ENCODE results near the gene MRGPRD. TPM values are rescaled to one million over a fixed set of nuclear protein-coding genes. Genes with fewer than 3 reads are reported as not detected.

The MRGPRD gene
- total RNA-seq, 1 donor from 2014 or later = not detected

DNA sequence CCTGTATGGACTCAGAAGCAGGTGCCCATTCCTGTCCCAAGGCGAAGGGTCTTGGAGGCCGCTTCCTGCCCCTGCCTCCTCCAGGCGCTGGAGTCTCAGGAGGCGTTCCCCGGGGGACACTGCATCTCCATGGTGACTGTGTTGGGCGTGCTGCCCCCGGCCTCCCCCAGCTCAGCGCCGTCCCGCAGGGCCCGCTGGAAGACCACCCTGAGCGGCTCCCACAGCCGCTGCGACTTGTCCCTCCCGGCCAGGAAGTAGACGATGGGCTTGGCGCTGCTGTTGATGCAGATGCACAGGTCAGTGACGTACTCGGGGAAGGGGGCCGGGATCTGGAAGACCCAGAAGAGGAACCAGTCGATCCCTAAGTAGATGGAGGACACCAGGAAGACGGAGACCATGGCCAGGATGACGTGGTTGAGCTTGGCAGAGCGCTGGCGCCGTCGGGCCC, 24.4 kb upstream of the MRGPRD start:
- no peak for DNase-seq (ENCODE audit: low read depth)
- no peaks in the 10 kb centered on the region for H3K36me3 ChIP-seq (ENCODE audit: insufficient read depth, low read length)

DNA sequence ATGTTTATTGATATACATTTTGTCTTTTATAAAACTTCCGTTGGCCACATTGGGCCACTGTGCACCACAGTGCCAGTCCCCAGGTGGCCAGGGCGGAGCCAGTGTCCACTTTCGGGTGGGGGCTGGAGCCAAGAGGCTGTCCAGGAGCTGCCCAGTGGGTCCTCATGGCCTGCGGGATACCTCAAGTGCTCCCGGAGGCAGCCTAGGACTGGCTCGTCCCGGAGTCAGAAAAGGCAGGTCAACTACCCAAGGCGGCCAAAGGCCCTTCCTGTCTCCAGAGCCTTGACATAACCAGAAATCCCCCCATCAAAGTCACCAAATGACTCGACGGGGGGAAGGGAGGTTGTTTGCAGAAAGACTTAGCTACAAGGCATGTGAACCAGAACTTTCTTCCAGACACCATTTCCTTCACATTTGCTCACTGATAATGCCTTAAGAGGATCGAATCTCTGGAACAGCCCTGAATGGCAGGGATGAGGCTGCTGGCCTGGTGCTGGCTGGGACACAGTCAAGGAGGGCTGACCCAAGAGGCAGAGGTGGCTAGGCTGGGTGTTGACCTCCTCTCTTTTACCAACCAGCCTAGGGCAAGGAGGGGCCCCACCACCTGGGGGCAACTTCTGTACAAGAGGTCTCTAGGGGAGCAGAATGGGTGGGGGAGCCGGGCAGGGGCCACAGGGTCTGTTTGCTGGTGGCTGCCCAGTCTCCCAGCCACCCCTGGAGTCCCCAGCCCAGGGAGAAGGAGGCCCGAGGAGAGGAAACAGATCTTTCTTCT, 23.8 kb upstream of the MRGPRD start:
- no peaks in the 10 kb centered on the region for H3K27me3 ChIP-seq (ENCODE audit: insufficient read depth, low read length)
- FAIRE-seq (no peak), DNase-seq (ENCODE audit: low read depth) (no peak)
- H3K36me3 Mint-ChIP-seq (ENCODE audit: low read depth, unreplicated experiment) = no peaks in the 10 kb centered on the region
- peaks cover 2% of the 10 kb centered on the region for H3K9me3 Mint-ChIP-seq (ENCODE audit: unreplicated experiment)
- TF ChIP-seq, protein P1, sequence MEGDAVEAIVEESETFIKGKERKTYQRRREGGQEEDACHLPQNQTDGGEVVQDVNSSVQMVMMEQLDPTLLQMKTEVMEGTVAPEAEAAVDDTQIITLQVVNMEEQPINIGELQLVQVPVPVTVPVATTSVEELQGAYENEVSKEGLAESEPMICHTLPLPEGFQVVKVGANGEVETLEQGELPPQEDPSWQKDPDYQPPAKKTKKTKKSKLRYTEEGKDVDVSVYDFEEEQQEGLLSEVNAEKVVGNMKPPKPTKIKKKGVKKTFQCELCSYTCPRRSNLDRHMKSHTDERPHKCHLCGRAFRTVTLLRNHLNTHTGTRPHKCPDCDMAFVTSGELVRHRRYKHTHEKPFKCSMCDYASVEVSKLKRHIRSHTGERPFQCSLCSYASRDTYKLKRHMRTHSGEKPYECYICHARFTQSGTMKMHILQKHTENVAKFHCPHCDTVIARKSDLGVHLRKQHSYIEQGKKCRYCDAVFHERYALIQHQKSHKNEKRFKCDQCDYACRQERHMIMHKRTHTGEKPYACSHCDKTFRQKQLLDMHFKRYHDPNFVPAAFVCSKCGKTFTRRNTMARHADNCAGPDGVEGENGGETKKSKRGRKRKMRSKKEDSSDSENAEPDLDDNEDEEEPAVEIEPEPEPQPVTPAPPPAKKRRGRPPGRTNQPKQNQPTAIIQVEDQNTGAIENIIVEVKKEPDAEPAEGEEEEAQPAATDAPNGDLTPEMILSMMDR (IDR thresholded peaks at IDR 0.05; ENCODE audit: insufficient read depth, low read depth, low read length) = no peak
- no peak for TF ChIP-seq EZH2 (IDR thresholded peaks at IDR 0.05; ENCODE audit: insufficient read depth, low read length)
- H3K79me2 ChIP-seq (ENCODE audit: insufficient read depth, low read length) = no peaks in the 10 kb centered on the region
- H3K27me3 Mint-ChIP-seq (ENCODE audit: low read depth, unreplicated experiment) = peaks cover 10% of the 10 kb centered on the region
- H2AFZ ChIP-seq (ENCODE audit: low read depth, low read length) = no peak overlapping the region
- H3K9me3 ChIP-seq (ENCODE audit: insufficient read depth, low read depth, low read length) = no peaks in the 10 kb centered on the region
- no peak overlapping the region for H3K27ac ChIP-seq (ENCODE audit: low read depth, low read length)
- no peak overlapping the region for H3K4me2 ChIP-seq (ENCODE audit: low read length)
- no peaks in the 10 kb centered on the region for H4K20me1 ChIP-seq (ENCODE audit: insufficient read depth, low read length)
- H3K9ac ChIP-seq (ENCODE audit: low read length) = no peak overlapping the region
- no peaks in the 10 kb centered on the region for H3K36me3 ChIP-seq (ENCODE audit: insufficient read depth, low read length)
- H3K27ac Mint-ChIP-seq (ENCODE audit: unreplicated experiment) = no peak overlapping the region
- H3K4me3 Mint-ChIP-seq (ENCODE audit: unreplicated experiment) = no peak overlapping the region
- peaks cover 19% of the 10 kb centered on the region for H3K4me1 Mint-ChIP-seq (ENCODE audit: low read depth, unreplicated experiment)
- peaks cover 31% of the 10 kb centered on the region for H3K4me1 ChIP-seq (ENCODE audit: insufficient read depth, low read length)
- no peak overlapping the region for H3K4me3 ChIP-seq (ENCODE audit: insufficient read depth, low read depth, low read length)

More for the DNA sequence above, 24.4 kb upstream of the MRGPRD start:
- H2AFZ ChIP-seq (ENCODE audit: low read depth, low read length) = no peak overlapping the region
- H3K4me3 Mint-ChIP-seq (ENCODE audit: unreplicated experiment) = no peak overlapping the region
- no peaks in the 10 kb centered on the region for H4K20me1 ChIP-seq (ENCODE audit: insufficient read depth, low read length)
- H3K9me3 ChIP-seq (ENCODE audit: insufficient read depth, low read depth, low read length) = no peaks in the 10 kb centered on the region
- peaks cover 2% of the 10 kb centered on the region for H3K9me3 Mint-ChIP-seq (ENCODE audit: unreplicated experiment)
- no peak overlapping the region for H3K27ac ChIP-seq (ENCODE audit: low read depth, low read length)
- no peak overlapping the region for H3K4me3 ChIP-seq (ENCODE audit: insufficient read depth, low read depth, low read length)
- H3K27me3 Mint-ChIP-seq (ENCODE audit: low read depth, unreplicated experiment) = peaks cover 10% of the 10 kb centered on the region
- H3K36me3 Mint-ChIP-seq (ENCODE audit: low read depth, unreplicated experiment) = no peaks in the 10 kb centered on the region
- H3K9ac ChIP-seq (ENCODE audit: low read length) = no peak overlapping the region
- no peaks in the 10 kb centered on the region for H3K79me2 ChIP-seq (ENCODE audit: insufficient read depth, low read length)
- no peak overlapping the region for H3K4me2 ChIP-seq (ENCODE audit: low read length)
- H3K4me1 Mint-ChIP-seq (ENCODE audit: low read depth, unreplicated experiment) = peaks cover 19% of the 10 kb centered on the region
- H3K27me3 ChIP-seq (ENCODE audit: insufficient read depth, low read length) = no peaks in the 10 kb centered on the region
- FAIRE-seq = no peak
- H3K4me1 ChIP-seq (ENCODE audit: insufficient read depth, low read length) = peaks cover 36% of the 10 kb centered on the region
- TF ChIP-seq EZH2 (IDR thresholded peaks at IDR 0.05; ENCODE audit: insufficient read depth, low read length) = no peak
- TF ChIP-seq, protein P1 (IDR thresholded peaks at IDR 0.05; ENCODE audit: insufficient read depth, low read depth, low read length) = no peak
- no peak overlapping the region for H3K27ac Mint-ChIP-seq (ENCODE audit: unreplicated experiment)

DNA sequence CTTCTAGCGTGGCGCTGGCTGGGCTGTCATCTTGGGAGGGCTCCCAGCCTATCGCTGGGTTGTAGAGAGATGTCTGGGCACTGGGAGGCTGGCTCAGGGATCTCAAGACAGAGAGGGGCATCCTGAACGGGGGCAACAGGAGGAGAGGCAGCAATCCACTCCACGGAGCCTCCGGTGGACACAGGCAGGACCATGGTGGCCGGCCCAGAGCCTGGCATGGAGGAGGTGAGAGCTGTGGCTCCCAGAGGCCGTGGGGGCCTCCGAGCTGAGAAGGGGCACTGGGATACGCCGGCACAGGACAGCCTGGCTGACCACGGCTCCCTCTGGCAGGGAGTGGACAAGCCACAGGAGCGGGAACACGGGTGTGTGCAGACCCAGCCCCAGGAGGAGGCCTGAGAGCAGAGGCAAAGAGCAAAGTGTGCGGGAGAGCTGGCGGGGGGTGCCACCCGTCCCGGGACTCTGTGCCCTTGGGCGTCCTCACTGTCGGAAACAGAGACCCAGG, 23.1 kb upstream of the MRGPRD start:
- no peaks in the 10 kb centered on the region for H3K36me3 ChIP-seq (ENCODE audit: insufficient read depth, low read length)
- H3K27me3 ChIP-seq (ENCODE audit: insufficient read depth, low read length) = no peaks in the 10 kb centered on the region
- H3K9me3 Mint-ChIP-seq (ENCODE audit: unreplicated experiment) = peaks cover 2% of the 10 kb centered on the region
- H2AFZ ChIP-seq (ENCODE audit: low read depth, low read length) = no peak overlapping the region
- no peaks in the 10 kb centered on the region for H3K79me2 ChIP-seq (ENCODE audit: insufficient read depth, low read length)
- DNase-seq (ENCODE audit: low read depth) (no peak), FAIRE-seq (no peak)
- TF ChIP-seq EZH2 (IDR thresholded peaks at IDR 0.05; ENCODE audit: insufficient read depth, low read length) = no peak
- TF ChIP-seq, protein P1 (IDR thresholded peaks at IDR 0.05; ENCODE audit: insufficient read depth, low read depth, low read length) = no peak
- H3K4me3 Mint-ChIP-seq (ENCODE audit: unreplicated experiment) = no peak overlapping the region
- H3K4me1 ChIP-seq (ENCODE audit: insufficient read depth, low read length) = peaks cover 24% of the 10 kb centered on the region
- no peak overlapping the region for H3K27ac ChIP-seq (ENCODE audit: low read depth, low read length)
- no peak overlapping the region for H3K4me3 ChIP-seq (ENCODE audit: insufficient read depth, low read depth, low read length)
- no peaks in the 10 kb centered on the region for H3K36me3 Mint-ChIP-seq (ENCODE audit: low read depth, unreplicated experiment)
- H3K27ac Mint-ChIP-seq (ENCODE audit: unreplicated experiment) = no peak overlapping the region
- H3K9me3 ChIP-seq (ENCODE audit: insufficient read depth, low read depth, low read length) = no peaks in the 10 kb centered on the region
- H3K9ac ChIP-seq (ENCODE audit: low read length) = no peak overlapping the region
- H3K27me3 Mint-ChIP-seq (ENCODE audit: low read depth, unreplicated experiment) = peaks cover 14% of the 10 kb centered on the region
- no peaks in the 10 kb centered on the region for H4K20me1 ChIP-seq (ENCODE audit: insufficient read depth, low read length)
- H3K4me1 Mint-ChIP-seq (ENCODE audit: low read depth, unreplicated experiment) = peaks cover 15% of the 10 kb centered on the region
- no peak overlapping the region for H3K4me2 ChIP-seq (ENCODE audit: low read length)
